GM23248 (cell line): ENCODE data around the gene CALCOCO2. TPM values are rescaled to one million over a fixed set of nuclear protein-coding genes. Genes with fewer than 3 reads are reported as not detected.
A peak's percentile ranks its signal among the peaks of the same experiment; 100 is the strongest.

Experiments used
- DNase-seq: peaks from one replicate; pipeline ENCODE4 v3.0.0-alpha.2; 2015
- H2AFZ ChIP-seq: fragments of 200-600 bp; sonication (generic); 2 replicates; pipeline ENCODE4 v1.6.1; 2016; ENCODE audit warnings: antibody characterized with exemption
- H3F3A ChIP-seq: fragments of 200-600 bp; sonication (generic); 2 replicates; pipeline ENCODE4 v1.6.1; 2016; ENCODE audit warnings: mild to moderate bottlenecking, antibody characterized with exemption, mixed run types; ENCODE audit not compliant: insufficient read depth
- H3K27ac ChIP-seq: fragments of 200-600 bp; sonication (generic); 2 replicates; pipeline ENCODE4 v1.5.1; 2016; ENCODE audit warnings: mild to moderate bottlenecking
- H3K27me3 ChIP-seq: fragments of 200-600 bp; sonication (generic); replicated peaks from 2 replicates; pipeline ENCODE4 v1.6.1; 2016; ENCODE audit warnings: mild to moderate bottlenecking; ENCODE audit not compliant: insufficient read depth
- H3K36me3 ChIP-seq: fragments of 200-600 bp; sonication (generic); 2 replicates; pipeline ENCODE4 v1.6.1; 2016; ENCODE audit warnings: low read depth, mild to moderate bottlenecking
- H3K4me1 ChIP-seq: fragments of 200-600 bp; sonication (generic); 2 replicates; pipeline ENCODE4 v1.6.1; 2016; ENCODE audit warnings: mild to moderate bottlenecking; ENCODE audit not compliant: insufficient read depth
- H3K4me2 ChIP-seq: fragments of 200-600 bp; sonication (generic); one replicate; pipeline ENCODE4 v1.6.1; 2016; ENCODE audit warnings: mild to moderate bottlenecking; ENCODE audit not compliant: unreplicated experiment
- H3K4me3 ChIP-seq: fragments of 200-600 bp; sonication (generic); 2 replicates; pipeline ENCODE4 v1.5.1; 2016; ENCODE audit warnings: mild to moderate bottlenecking
- H3K79me2 ChIP-seq: fragments of 200-600 bp; sonication (generic); 2 replicates; pipeline ENCODE4 v1.6.1; 2016; ENCODE audit warnings: mild to moderate bottlenecking; ENCODE audit not compliant: insufficient read depth
- H3K9ac ChIP-seq: fragments of 200-600 bp; sonication (generic); 2 replicates; pipeline ENCODE4 v1.6.1; 2016; ENCODE audit warnings: mild to moderate bottlenecking
- H3K9me2 ChIP-seq: fragments of 200-600 bp; sonication (generic); 2 replicates; pipeline ENCODE4 v1.6.1; 2016; ENCODE audit warnings: mixed run types, mild to moderate bottlenecking, moderate library complexity; ENCODE audit not compliant: insufficient read depth
- H3K9me3 ChIP-seq: fragments of 200-600 bp; sonication (generic); one replicate; pipeline ENCODE4 v1.6.1; 2017; ENCODE audit warnings: low read depth
- H4K20me1 ChIP-seq: fragments of 200-600 bp; sonication (generic); 2 replicates; pipeline ENCODE4 v1.6.0; 2016; ENCODE audit not compliant: insufficient read depth
- EZH2 ChIP-seq: fragments of 200-600 bp; sonication (generic); IDR thresholded peaks from 2 replicates; pipeline ENCODE4 v1.6.1; 2018; ENCODE audit warnings: antibody characterized with exemption, mild to moderate bottlenecking; ENCODE audit not compliant: insufficient read depth, poor library complexity, severe bottlenecking
- EZH2phosphoT487 ChIP-seq: fragments of 200-600 bp; sonication (generic); IDR thresholded peaks from 2 replicates; pipeline ENCODE4 v1.6.1; 2018; ENCODE audit warnings: antibody characterized with exemption, moderate library complexity, mild to moderate bottlenecking, low read depth; ENCODE audit not compliant: insufficient read depth
- WGBS, 2 experiments: methylation state at CpG; one replicate each; pipeline ENCODE4 v1.1.6; 2015 to 2017; ENCODE audit warnings: low lambda C conversion rate in 2 of 2, low coverage in 1 of 2; ENCODE audit errors: missing lambda C conversion rate in 2 of 2; 5-methylcytosine and 5-hydroxymethylcytosine counted together
- in situ Hi-C: fragments of 300-500 bp; cut with MboI; formaldehyde crosslinking; loops from 2 replicates; pipeline ENCODE4 v1.15.0; 2020
- polyA plus RNA-seq: library from polyadenylated mRNA; unstranded; fragments of >200 nt; fragmentation: Nextera tagmentation; extraction: Ambion mirVana; gene quantifications from 2 replicates; pipeline ENCODE4 v1.2.1, GENCODE V29; 2016
- total RNA-seq: library from RNA; depleted of rRNA; stranded (reverse); fragments of >200 nt; shearing (Covaris generic); gene quantifications from 2 replicates; pipeline ENCODE4 v1.2.3, GENCODE V29; 2014; rRNA removed

The CALCOCO2 gene, protein sequence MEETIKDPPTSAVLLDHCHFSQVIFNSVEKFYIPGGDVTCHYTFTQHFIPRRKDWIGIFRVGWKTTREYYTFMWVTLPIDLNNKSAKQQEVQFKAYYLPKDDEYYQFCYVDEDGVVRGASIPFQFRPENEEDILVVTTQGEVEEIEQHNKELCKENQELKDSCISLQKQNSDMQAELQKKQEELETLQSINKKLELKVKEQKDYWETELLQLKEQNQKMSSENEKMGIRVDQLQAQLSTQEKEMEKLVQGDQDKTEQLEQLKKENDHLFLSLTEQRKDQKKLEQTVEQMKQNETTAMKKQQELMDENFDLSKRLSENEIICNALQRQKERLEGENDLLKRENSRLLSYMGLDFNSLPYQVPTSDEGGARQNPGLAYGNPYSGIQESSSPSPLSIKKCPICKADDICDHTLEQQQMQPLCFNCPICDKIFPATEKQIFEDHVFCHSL
- total RNA-seq (40.9 and 60.6 TPM in 2 replicates), polyA plus RNA-seq (92.4 and 101 TPM in 2 replicates)

DNA sequence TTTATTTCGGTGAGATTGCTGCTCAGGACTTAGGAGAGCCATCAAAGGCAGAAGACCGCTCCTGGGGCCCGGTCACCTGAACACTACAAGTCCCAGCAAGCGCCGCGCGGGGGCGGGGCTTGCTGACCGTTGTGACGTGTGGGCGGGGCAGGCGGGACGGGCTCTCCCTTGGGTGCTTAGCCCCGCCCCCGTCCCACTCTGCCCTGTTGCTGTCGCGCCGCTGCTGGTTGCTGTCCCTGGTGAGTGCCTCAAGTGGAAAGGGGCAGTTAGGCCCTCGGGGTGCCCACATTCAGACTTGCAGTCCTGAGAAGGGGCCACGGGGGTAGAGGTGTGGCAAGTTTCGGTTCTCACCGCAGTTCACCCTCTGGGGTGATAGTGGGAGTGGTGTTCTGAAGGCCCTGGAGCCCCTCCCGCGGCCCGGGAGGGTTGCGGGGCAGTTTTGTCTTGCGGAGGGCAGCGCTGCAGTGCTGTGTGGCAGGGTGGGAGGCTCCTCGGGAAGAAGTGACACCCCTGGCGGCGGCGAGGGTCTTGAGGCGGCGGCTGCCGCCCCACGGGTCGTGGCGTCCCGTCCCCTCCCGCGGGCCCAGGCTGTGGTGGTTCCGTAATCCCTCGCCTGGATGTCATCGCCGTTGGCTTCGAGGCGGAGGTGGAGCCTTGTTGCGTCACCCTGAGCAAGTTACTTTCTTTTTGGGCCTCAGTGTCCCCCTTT is at the start of gene CALCOCO2:
Gene CALCOCO2 (plus strand): TSS at position 196 of the 709 bp plus-strand sequence. CDS start 10,673 bp downstream, outside the sequence.
- H3K79me2 ChIP-seq = peaks cover 52% of the 10 kb centered on the region
- H4K20me1 ChIP-seq = no peaks in the 10 kb centered on the region
- in situ Hi-C loops = no loop called here
- no peak for TF ChIP-seq EZH2phosphoT487
- TF ChIP-seq EZH2 = no peak
- peaks cover 3% of the 10 kb centered on the region; the same call in 1 of the 2 replicates for H3F3A ChIP-seq
- peak within 1 kb of the TSS; percentile 92 for H3K4me2 ChIP-seq
- peak; percentile 98 for DNase-seq
- H3K9me3 ChIP-seq = no peaks in the 10 kb centered on the region
- H3K4me1 ChIP-seq = peaks cover 15% of the 10 kb centered on the region
- H3K27me3 ChIP-seq = no peaks in the 10 kb centered on the region
- H3K9ac ChIP-seq = peak within 1 kb of the TSS; percentile 97
- H3K9me2 ChIP-seq = no peaks in the 10 kb centered on the region
- H3K27ac ChIP-seq = peak within 1 kb of the TSS; percentile 83
- 1% methylated on average over 42 to 47 of the region's 48 CpGs for WGBS, 2 experiments
- H3K36me3 ChIP-seq = no peaks in the 10 kb centered on the region
- H2AFZ ChIP-seq = peak within 1 kb of the TSS; percentile 94
- H3K4me3 ChIP-seq = peak within 1 kb of the TSS; percentile 97

- Histone ChIP-seq H3K36me3 (no peaks in the 10 kb centered on the region), H3K4me2 (no peak overlapping the region), H3K27me3 (peaks cover 52% of the 10 kb centered on the region), H2AFZ (no peak overlapping the region), H3K4me1 (no peaks in the 10 kb centered on the region), H3K4me3 (no peak overlapping the region), H3F3A (no peaks in the 10 kb centered on the region), H4K20me1 (no peaks in the 10 kb centered on the region), H3K9me2 (no peaks in the 10 kb centered on the region), H3K9ac (no peak overlapping the region), H3K9me3 (no peaks in the 10 kb centered on the region), H3K27ac (no peak overlapping the region), H3K79me2 (no peaks in the 10 kb centered on the region)
- 65 to 66% methylated on average over 7 of the region's 7 CpGs for WGBS, 2 experiments
- in situ Hi-C loops = no loop called here
- DNase-seq = no peak
- TF ChIP-seq EZH2 (no peak), EZH2phosphoT487 (no peak)
Observed at GRCh38 chr17:48787828-48788227, 43.0 kb upstream of the CALCOCO2 start.

GRCh38 chr17:48790607-48791127 is 40.2 kb upstream of the CALCOCO2 start:
- Histone ChIP-seq H3K27me3 (peaks cover 35% of the 10 kb centered on the region), H3K36me3 (no peaks in the 10 kb centered on the region), H3K9me3 (no peaks in the 10 kb centered on the region), H3K4me1 (peaks cover 9% of the 10 kb centered on the region), H4K20me1 (no peaks in the 10 kb centered on the region), H3K4me2 (no peak overlapping the region), H3K9ac (no peak overlapping the region), H3K79me2 (no peaks in the 10 kb centered on the region), H3K27ac (no peak overlapping the region), H3K4me3 (no peak overlapping the region), H2AFZ (no peak overlapping the region), H3F3A (peaks cover 6% of the 10 kb centered on the region), H3K9me2 (no peaks in the 10 kb centered on the region)
- in situ Hi-C loops = no loop called here
- 27 to 33% methylated on average over 9 of the region's 9 CpGs for WGBS, 2 experiments
- no peak for DNase-seq
- no peak for TF ChIP-seq EZH2
